HG03045 (cell line): ENCODE data around the gene CRAMP1.
"Not testable (repeated sequence)": the region's sequence is repeated elsewhere in the genome, so short reads cannot be mapped to it uniquely, and the experiment has no call there.

Experiments
- ATAC-seq: cut with Tn5 transposase; IDR thresholded peaks from one replicate; pipeline ENCODE4 v1.9.1; 2021; ENCODE audit warnings: mild to moderate bottlenecking, moderate library complexity; ENCODE audit not compliant: unreplicated experiment

Gene CRAMP1

GRCh38 chr16:1708083-1708767 is 96.1 kb downstream of the CRAMP1 start:
- ATAC-seq = no peak

- ATAC-seq = no peak
Measured at GRCh38 chr16:1708768-1709180, 96.6 kb downstream of the CRAMP1 start.

- no peak for ATAC-seq
Measured at GRCh38 chr16:1709356-1709755, 97.2 kb downstream of the CRAMP1 start.

GRCh38 chr16:1710811-1711507 is 98.8 kb downstream of the CRAMP1 start:
- ATAC-seq = no peak

- ATAC-seq = no peak
Measured at GRCh38 chr16:1712791-1713261, 100.7 kb downstream of the CRAMP1 start.

DNA sequence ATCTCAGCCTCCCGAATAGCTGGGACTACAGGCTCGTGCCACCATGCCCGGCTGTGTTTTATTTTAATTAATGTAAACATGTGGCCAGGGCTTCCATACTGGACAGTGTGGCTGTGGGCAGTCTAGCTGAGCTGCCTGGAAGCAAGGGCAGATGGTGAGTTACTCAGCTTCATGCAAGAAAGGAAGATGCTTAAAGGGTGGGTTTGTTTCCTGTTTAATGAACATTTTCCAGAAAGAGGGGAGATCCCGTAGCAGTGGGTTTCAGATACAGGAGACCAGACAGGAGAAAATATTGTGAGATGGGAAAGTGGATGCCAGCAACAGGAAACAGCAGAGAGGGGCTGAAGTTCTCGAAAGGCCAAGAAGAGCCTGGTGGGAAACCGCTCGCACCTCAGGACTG is 101.2 kb downstream of the CRAMP1 start:
- no peak for ATAC-seq

- ATAC-seq = no peak
Measured at GRCh38 chr16:1713933-1714332, 101.8 kb downstream of the CRAMP1 start.

DNA sequence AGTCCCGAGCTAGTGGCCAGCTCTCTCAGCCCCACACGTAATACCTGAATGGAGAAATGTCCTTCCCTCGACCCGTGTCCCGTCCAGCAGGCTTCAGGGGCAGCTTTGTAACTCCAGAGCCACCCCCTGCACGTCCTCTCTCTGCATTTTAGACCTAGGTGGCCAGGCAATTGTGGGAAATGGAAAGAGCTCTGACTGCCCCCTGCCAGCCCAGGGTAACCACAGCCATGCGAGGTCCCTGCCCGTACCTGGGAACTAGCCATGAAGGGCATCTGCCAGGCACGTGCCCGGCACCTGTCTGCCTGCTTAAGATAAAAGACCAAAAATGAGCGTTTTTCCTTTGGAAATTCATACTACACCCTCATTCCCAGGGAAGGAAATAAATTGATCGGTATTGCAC is 103.1 kb downstream of the CRAMP1 start:
- ATAC-seq = no peak

- ATAC-seq = not testable (repeated sequence)
Measured at GRCh38 chr16:1718236-1718635, 106.1 kb downstream of the CRAMP1 start.

DNA sequence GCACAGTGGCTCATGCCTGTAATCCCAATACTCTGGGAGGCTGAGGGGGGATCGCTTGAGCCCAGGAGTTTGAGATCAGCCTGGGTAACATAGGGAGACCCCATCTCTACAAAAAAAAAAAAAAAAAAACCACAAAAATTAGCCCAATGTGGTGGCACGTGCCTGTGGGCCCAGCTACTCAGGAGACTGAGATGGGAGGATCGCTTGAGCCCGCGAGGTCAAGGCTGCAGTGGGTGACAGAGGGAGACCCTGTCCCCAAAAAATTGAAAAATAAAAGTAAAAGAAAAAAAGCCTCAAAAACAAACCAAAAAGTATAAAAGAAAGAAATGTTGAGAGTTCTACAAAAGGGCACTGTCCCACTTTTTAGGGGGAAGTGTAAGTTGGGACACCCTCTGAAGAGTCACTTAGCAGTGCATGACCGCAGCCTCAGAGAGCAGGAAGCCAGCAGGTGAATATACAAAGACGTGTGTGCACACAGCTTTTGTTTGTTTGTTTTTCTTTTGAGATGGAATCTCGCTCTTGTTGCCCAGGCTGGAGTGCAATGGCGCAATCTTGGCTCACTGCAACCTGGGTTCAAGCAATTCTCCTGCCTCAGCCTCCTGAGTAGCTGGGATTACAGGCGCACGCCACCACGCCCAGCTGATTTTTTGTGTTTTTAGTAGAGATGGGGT is 107.5 kb downstream of the CRAMP1 start:
- not testable (repeated sequence) for ATAC-seq

DNA sequence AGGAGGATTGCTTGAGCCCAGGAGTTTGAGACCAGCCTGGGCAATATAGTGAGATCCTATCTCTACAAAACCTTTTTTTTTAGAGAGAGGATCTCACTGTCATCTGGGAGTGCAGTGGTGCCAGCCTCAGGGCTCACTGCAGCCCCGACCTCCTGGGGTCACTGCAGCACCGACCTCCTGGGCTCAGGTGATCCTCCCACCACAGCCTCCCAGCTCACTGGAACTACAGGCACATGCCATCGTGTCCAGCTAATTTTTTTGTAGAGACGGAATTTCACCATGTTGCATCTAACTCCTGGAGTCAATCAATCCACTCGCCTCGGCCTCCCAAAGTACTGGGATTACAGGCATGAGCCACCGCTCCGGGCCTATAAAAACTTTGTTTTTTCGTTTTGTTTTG is 109.2 kb downstream of the CRAMP1 start:
- no peak for ATAC-seq

DNA sequence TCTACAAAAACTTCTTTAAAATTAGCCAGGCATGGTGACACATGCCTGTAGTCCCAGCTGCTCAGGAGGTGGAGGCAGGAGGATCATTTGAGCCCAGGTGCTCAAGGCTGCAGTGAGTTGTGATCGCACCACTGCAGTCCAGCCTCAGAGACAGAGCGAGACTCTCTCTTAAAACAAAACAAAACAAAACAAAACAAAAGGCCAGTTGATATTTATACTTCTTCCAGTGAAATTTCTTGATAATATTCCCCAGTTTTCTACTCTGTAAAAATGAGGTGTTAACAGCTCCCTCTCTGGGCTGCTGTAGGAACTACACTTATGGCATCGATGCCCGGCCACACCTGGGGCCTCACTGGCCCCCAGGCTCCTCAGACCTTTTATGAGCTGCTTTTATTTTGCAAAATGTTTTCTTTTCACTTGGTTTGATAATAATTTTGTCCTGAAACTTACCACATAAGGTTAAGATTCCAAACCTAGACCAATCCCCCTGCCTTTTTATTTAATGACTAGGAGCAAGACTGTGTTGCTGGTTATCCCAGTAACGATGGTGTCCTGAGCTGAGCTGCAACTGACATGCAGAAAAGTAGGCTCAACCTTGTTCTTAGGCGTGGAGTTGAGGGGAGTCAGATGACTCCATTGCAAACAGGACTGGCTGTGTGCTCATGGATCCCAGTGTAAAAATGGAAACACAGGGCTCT is 111.4 kb downstream of the CRAMP1 start:
- no peak for ATAC-seq

DNA sequence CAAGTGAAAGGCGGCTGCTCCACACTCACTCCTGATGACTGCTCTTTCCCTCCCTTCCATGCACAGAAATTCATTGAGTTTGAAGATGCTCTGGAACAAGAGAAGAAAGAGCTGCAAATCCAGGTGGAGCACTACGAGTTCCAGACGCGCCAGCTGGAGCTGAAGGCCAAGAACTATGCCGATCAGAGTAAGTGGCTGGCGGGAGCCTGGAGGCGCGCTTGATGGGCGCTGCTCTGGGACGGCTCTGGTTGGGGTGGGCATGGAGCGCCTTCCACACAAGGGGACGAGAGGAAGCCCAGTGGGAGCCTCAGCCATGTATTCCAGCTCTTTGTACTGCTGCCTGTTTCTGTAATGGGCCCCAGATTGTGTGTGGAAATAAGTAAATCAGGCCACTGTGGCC is 112.3 kb downstream of the CRAMP1 start:
- no peak for ATAC-seq

DNA sequence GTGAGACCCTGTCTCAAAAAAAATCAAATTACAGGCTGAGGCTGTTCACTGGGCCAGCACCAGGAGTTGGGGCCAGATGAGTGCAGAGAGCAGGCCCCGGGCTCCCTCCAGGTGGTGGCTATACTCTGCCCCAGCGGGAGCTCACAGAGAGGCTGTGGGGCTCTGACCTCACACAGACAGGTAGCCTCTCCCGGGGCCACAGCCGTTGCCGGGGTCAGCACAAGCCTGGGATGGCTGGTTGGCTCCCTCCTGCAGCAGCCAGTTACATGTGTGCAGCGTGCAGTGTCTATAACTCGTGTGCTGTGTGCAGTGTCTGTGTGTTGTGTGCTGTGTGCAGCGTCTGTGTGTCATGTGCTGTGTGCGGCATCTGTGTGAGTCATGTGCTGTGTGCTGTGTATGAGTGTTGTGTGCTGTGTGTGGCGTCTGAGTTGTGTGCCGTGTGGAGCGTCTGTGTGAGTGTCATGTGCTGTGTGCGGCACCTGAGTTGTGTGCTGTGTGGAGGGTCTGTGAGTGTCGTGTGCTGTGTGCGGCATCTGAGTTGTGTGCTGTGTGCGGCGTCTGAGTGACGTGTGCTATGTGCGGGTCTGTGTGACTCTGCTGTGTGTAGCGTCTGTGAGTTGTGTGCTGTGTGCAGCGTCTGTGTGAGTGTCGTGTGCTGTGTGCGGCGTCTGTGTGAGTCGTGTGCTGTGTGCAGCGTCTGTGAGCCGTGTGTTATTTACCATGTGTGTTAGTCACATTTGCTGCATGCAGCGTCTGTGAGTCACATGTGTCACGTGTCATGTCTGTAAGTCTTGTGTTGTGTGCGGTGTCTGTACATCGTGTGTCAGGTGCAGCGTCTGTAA is 114.7 kb downstream of the CRAMP1 start:
- ATAC-seq = no peak
